Neutrophil (primary cell): ENCODE results near the gene GLS.
"Not testable (repeated sequence)": the region's sequence is repeated elsewhere in the genome, so short reads cannot be mapped to it uniquely, and the experiment has no call there.

Experiments
- H3K27ac ChIP-seq: fragments of 200-600 bp; sonication (generic); 2 replicates; pipeline ENCODE4 v1.5.1; 2016; ENCODE audit warnings: mild to moderate bottlenecking, moderate library complexity
- H3K27me3 ChIP-seq: fragments of 200-600 bp; sonication (generic); 2 replicates; pipeline ENCODE4 v1.6.0; 2016; ENCODE audit warnings: mild to moderate bottlenecking
- H3K36me3 ChIP-seq: fragments of 200-600 bp; sonication (generic); 2 replicates; pipeline ENCODE4 v1.5.1; 2017
- H3K4me1 ChIP-seq, 2 experiments: fragments of 200-600 bp in 1 of 2; sonication (generic) in 1 of 2; 1 replicate in 1 of 2; 2 replicates in 1 of 2; pipeline versions ENCODE4 v1.5.1 to v1.6.1; 2013 to 2016; ENCODE audit warnings: low read depth in 1 of 2, low read length in 1 of 2, mild to moderate bottlenecking in 1 of 2, moderate library complexity in 1 of 2; ENCODE audit not compliant: control insufficient read depth in 1 of 2, insufficient read depth in 1 of 2
- H3K4me3 ChIP-seq, 2 experiments: fragments of 200-600 bp in 1 of 2; sonication (generic) in 1 of 2; 1 replicate in 1 of 2; 2 replicates in 1 of 2; pipeline ENCODE4 v1.5.1; 2013 to 2016; ENCODE audit warnings: low read depth in 1 of 2, low read length in 1 of 2, mild to moderate bottlenecking in 1 of 2, moderate library complexity in 1 of 2
- H3K9me3 ChIP-seq: fragments of 200-600 bp; sonication (generic); 2 replicates; pipeline ENCODE4 v1.5.1; 2016
- TF ChIP-seq, protein P1 (sequence below): fragments of 200-600 bp; sonication (generic); IDR thresholded peaks from 2 replicates; pipeline ENCODE4 v1.5.1; 2016; ENCODE audit warnings: antibody characterized with exemption

Gene GLS

DNA sequence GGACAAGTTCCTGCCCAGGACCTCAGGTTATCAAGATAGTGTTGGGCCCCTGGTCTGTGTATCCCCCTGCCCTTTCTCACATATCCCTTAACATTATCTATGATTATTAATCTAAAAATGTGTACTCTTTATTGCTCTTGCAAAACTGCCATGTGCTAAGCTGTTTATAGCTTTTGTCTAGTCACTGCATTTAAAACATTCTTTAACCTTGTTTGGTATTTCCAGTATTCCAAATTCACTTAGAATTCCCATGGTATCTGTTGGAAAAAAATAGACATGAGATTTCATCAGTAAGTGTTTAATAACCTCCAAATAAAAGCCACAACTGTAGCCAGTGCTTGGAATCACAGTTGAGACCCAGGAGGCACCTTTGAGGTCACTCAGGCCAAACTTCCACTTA lies 16.2 kb upstream of the GLS start:
- TF ChIP-seq, protein P1, sequence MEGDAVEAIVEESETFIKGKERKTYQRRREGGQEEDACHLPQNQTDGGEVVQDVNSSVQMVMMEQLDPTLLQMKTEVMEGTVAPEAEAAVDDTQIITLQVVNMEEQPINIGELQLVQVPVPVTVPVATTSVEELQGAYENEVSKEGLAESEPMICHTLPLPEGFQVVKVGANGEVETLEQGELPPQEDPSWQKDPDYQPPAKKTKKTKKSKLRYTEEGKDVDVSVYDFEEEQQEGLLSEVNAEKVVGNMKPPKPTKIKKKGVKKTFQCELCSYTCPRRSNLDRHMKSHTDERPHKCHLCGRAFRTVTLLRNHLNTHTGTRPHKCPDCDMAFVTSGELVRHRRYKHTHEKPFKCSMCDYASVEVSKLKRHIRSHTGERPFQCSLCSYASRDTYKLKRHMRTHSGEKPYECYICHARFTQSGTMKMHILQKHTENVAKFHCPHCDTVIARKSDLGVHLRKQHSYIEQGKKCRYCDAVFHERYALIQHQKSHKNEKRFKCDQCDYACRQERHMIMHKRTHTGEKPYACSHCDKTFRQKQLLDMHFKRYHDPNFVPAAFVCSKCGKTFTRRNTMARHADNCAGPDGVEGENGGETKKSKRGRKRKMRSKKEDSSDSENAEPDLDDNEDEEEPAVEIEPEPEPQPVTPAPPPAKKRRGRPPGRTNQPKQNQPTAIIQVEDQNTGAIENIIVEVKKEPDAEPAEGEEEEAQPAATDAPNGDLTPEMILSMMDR = no peak
- Histone ChIP-seq H3K4me3 (no peak overlapping the region), H3K36me3 (no peaks in the 10 kb centered on the region), H3K4me1 (peaks cover 0 to 4% of the 10 kb centered on the region in 2 experiments), H3K9me3 (no peaks in the 10 kb centered on the region), H3K27me3 (no peaks in the 10 kb centered on the region), H3K27ac (no peak overlapping the region)

DNA sequence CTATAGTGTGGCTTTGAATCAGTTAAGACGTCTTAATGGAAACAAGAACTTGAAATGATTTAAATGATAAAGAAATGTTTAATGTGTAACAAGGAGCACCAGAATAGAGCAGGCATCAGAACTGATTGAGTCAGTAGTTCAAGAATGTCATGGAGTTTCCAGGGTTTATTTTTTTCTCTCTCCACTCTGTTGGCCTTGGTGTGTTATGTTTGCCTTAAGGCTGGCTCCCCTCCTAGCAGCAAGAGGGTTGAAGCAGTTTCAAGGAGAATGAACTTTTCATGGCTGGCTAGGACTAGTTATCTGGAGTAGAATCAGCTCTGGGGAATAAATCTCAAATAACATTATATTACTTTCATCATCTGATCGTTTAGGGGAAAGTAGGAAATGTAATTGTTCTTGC lies 13.4 kb upstream of the GLS start:
- no peaks in the 10 kb centered on the region for H3K36me3 ChIP-seq
- TF ChIP-seq, protein P1 = no peak
- H3K27me3 ChIP-seq = no peaks in the 10 kb centered on the region
- H3K4me3 ChIP-seq = no peak overlapping the region
- no peak overlapping the region for H3K27ac ChIP-seq
- H3K4me1 ChIP-seq = peaks cover 0 to 7% of the 10 kb centered on the region in 2 experiments
- no peaks in the 10 kb centered on the region for H3K9me3 ChIP-seq

DNA sequence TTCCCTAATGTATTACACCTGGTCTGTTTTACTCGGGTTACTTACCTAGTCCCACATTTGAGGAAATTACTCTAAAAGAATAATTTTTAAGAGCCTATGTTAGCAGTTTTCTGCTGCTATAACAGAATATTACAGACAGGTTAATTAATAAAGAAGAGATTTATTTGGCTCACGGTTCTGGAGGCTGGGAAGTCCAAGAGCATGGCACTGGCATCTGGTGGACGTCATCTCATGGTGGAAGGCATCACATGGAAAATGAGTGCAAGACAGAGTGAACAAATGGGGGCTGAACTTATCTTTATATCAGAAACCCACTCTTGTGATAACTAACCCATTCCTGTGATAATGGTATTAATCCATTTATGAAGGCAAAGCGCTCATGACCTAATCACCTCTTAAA lies 12.8 kb upstream of the GLS start:
- H3K27me3 ChIP-seq = no peaks in the 10 kb centered on the region
- no peaks in the 10 kb centered on the region for H3K9me3 ChIP-seq
- H3K4me3 ChIP-seq = no peak overlapping the region
- no peak overlapping the region for H3K27ac ChIP-seq
- no peaks in the 10 kb centered on the region for H3K36me3 ChIP-seq
- TF ChIP-seq, protein P1 = no peak
- H3K4me1 ChIP-seq = peaks cover 0 to 7% of the 10 kb centered on the region in 2 experiments

DNA sequence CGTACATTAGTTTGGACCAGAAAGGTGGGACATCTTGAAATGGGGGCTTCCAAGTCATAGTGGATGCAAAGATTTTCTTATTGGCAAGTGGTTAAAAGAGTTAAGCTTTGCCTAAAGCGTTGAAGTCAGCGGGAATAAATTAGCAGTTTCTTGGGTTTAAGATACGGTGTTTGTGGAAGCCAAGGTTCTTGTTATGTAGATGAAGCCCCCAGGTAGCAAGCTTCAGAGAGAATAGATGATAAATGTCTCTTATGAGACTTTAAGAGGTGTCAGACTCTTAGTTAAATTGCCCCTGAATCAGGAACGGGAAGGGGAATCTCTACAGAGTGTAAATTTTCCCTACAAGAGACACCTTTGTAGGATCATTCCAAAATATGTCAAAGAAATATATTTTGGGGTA lies 10.9 kb upstream of the GLS start:
- TF ChIP-seq, protein P1 = no peak
- no peak overlapping the region for H3K27ac ChIP-seq
- no peaks in the 10 kb centered on the region for H3K27me3 ChIP-seq
- H3K9me3 ChIP-seq = no peaks in the 10 kb centered on the region
- H3K4me1 ChIP-seq = peaks cover 0 to 7% of the 10 kb centered on the region in 2 experiments
- H3K36me3 ChIP-seq = no peaks in the 10 kb centered on the region
- H3K4me3 ChIP-seq = no peak overlapping the region

DNA sequence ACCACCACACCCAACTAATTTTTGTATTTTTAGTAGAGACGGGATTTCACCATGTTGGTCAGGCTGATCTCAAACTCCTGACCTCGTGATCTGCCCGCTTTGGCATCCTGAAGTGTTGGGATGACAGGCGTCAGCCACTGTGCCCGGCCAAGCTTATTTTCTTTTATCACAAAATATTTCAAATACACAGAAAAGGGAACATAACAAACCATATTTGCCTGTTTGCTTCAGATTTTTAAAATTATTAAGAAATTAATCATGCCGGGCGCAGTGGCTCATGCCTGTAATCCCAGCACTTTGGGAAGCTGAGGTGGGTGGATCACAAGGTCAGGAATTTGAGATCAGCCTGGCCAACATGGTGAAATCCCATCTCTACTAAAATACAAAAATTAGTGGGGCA lies 7.2 kb upstream of the GLS start:
- not testable (repeated sequence) for H3K4me3 ChIP-seq, H3K36me3 ChIP-seq, H3K4me1 ChIP-seq, H3K27ac ChIP-seq, H3K9me3 ChIP-seq, H3K27me3 ChIP-seq

DNA sequence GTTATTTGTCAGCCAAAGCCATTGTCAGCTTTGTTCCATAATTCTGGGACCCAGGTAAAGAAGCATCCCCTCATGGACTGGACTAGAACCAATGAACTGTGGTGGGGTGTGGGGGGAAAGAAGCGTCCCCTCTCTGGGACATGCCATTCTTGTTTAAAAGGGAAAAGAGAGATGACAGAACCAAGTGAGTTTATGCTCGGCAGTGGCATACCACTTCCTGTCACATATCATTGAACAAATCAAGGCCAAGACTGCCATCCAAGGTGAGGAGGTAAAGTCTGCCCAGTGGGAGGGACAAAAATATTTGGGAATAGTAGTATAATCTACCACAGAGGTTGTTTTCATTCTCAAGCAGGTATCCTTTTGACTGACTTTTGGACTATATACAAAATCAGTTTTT lies 4.7 kb upstream of the GLS start:
- Histone ChIP-seq H3K4me1 (peaks cover 12 to 14% of the 10 kb centered on the region in 2 experiments), H3K27ac (no peak overlapping the region), H3K36me3 (no peaks in the 10 kb centered on the region), H3K27me3 (no peaks in the 10 kb centered on the region), H3K4me3 (no peak overlapping the region), H3K9me3 (no peaks in the 10 kb centered on the region)
- TF ChIP-seq, protein P1 = no peak
